ENCODE data around the gene SFN. TPM values are rescaled to one million over a fixed set of nuclear protein-coding genes. Genes with fewer than 3 reads are reported as not detected.

Gene SFN
- polyA plus RNA-seq, 1 experiment: 0.10 TPM

DNA sequence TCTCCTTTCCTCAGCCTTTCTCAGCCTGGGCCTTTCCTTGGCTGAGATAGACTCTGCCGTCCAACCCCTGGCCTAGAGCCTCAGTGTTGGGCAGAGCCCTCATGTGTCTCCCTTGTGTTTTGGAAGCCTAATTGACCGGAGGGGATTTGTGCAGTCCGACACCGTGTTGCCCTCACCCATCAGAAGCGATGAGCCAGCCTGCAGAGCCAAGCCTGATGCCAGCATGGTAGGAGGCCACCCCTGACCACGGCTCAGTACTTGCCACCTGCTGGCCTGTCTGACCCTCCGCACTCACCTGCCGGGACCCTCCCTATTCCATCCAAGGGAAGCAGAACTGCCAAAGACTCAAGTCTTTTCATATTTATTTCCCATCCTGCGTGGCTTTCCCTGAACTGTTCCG, 9.3 kb upstream of the SFN start:
- CTCF ChIA-PET: no interaction called here
- Histone ChIP-seq H3K27me3 (ENCODE audit: control insufficient read depth, insufficient read depth, low read length) (no peaks in the 10 kb centered on the region), H3K27ac (ENCODE audit: low read depth, low read length) (no peak overlapping the region), H3K9me3 (ENCODE audit: control insufficient read depth, insufficient read depth, low read length) (no peaks in the 10 kb centered on the region), H3K4me3 (ENCODE audit: low read depth, low read length) (no peak overlapping the region)
- TF ChIP-seq, protein P1, sequence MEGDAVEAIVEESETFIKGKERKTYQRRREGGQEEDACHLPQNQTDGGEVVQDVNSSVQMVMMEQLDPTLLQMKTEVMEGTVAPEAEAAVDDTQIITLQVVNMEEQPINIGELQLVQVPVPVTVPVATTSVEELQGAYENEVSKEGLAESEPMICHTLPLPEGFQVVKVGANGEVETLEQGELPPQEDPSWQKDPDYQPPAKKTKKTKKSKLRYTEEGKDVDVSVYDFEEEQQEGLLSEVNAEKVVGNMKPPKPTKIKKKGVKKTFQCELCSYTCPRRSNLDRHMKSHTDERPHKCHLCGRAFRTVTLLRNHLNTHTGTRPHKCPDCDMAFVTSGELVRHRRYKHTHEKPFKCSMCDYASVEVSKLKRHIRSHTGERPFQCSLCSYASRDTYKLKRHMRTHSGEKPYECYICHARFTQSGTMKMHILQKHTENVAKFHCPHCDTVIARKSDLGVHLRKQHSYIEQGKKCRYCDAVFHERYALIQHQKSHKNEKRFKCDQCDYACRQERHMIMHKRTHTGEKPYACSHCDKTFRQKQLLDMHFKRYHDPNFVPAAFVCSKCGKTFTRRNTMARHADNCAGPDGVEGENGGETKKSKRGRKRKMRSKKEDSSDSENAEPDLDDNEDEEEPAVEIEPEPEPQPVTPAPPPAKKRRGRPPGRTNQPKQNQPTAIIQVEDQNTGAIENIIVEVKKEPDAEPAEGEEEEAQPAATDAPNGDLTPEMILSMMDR (IDR thresholded peaks at IDR 0.05; ENCODE audit: low read depth, low read length): no peak
- POLR2A ChIA-PET: no interaction called here
- DNase-seq (ENCODE audit: low read depth, low spot score): no peak

DNA sequence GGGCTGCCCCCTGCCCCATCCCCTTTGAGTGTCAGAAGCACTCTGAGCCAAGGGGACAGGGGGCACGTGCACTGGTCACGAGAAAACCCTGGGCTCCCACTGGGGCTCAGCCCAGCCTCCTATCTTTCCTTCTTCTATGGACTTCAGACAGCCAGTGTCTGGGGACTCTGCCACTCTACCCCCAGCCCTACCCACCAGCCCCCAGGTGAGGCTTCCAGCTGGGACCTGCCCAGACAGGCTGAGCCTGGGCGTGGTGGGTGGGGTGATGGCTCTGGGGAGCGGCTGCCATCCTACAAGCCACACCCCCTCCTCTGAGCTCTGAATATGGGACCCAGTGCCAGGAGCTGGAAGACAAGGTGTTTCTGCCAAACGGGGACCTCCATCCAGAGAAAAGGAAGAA, 8.0 kb upstream of the SFN start:
- no peak overlapping the region for H3K27ac ChIP-seq (ENCODE audit: low read depth, low read length)
- no peaks in the 10 kb centered on the region for H3K27me3 ChIP-seq (ENCODE audit: control insufficient read depth, insufficient read depth, low read length)
- ChIA-PET CTCF (interaction anchor here (0.6 to 1.4 kb wide), 2 partner anchors 12 to 24 kb away, joined by 4 read pairs; no protein-coding TSS in a partner anchor), POLR2A (interaction anchor here (3.0 kb wide), 1 partner anchor 10 kb away, joined by 17 read pairs; no protein-coding TSS in a partner anchor)
- no peaks in the 10 kb centered on the region for H3K9me3 ChIP-seq (ENCODE audit: control insufficient read depth, insufficient read depth, low read length)
- TF ChIP-seq, protein P1 (IDR thresholded peaks at IDR 0.05; ENCODE audit: low read depth, low read length): no peak
- no peak for DNase-seq (ENCODE audit: low read depth, low spot score)
- H3K4me3 ChIP-seq (ENCODE audit: low read depth, low read length): no peak overlapping the region

DNA sequence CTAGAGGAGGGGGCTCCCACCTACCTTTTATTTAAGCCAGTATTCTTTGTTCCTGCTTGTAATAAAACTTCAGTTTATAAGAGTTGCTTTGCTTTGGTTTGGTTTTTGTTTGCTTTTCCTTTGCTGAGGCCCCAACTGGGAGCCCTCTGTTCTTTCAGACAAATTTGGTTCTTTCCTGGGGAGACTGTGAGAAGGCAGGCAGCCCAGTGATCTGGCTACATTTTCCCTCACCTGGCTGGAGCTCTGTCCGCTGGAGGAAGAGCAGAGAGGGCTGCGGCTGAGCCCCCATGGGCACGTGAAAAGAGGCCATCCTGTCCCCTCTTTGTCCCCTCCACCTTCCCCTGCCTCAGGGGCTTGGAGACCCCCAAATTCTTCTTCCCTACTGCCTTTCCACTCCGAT, 7.3 kb upstream of the SFN start:
- ChIA-PET CTCF (interaction anchor here (1.4 kb wide), 1 partner anchor 23 kb away, joined by 4 read pairs; no protein-coding TSS in a partner anchor), POLR2A (interaction anchor here (3.0 kb wide), 1 partner anchor 9 kb away, joined by 17 read pairs; no protein-coding TSS in a partner anchor)
- no peak for DNase-seq (ENCODE audit: low read depth, low spot score)
- Histone ChIP-seq H3K27me3 (ENCODE audit: control insufficient read depth, insufficient read depth, low read length) (no peaks in the 10 kb centered on the region), H3K27ac (ENCODE audit: low read depth, low read length) (no peak overlapping the region), H3K9me3 (ENCODE audit: control insufficient read depth, insufficient read depth, low read length) (no peaks in the 10 kb centered on the region), H3K4me3 (ENCODE audit: low read depth, low read length) (no peak overlapping the region)
- TF ChIP-seq, protein P1 (IDR thresholded peaks at IDR 0.05; ENCODE audit: low read depth, low read length): no peak

DNA sequence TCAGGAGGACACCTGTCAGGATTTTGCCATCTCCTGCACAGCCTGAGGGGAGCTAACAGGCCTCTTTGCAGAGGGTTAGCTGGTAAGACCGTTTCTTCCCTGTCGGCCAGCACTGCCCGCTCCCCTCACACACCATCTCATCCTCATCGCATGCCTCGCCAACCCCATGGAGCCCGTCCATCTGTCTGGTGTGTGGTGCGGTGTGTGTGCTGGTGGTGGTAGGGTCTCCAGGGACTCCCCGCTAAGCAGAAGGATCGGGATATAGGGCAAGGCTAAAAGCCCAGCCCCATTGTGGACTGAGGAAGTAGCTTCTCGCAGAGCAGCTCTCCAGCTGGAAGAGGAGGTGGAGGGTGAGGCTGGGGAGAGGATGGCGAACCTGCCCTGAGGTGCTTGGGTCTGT, 6.8 kb upstream of the SFN start:
- Histone ChIP-seq H3K9me3 (ENCODE audit: control insufficient read depth, insufficient read depth, low read length) (no peaks in the 10 kb centered on the region), H3K27ac (ENCODE audit: low read depth, low read length) (no peak overlapping the region), H3K4me3 (ENCODE audit: low read depth, low read length) (no peak overlapping the region), H3K27me3 (ENCODE audit: control insufficient read depth, insufficient read depth, low read length) (no peaks in the 10 kb centered on the region)
- CTCF ChIA-PET: interaction anchor here (0.6 kb wide), 1 partner anchor 31 kb away, joined by 3 read pairs; no protein-coding TSS in a partner anchor
- no peak for DNase-seq (ENCODE audit: low read depth, low spot score)
- TF ChIP-seq, protein P1 (IDR thresholded peaks at IDR 0.05; ENCODE audit: low read depth, low read length): no peak
- POLR2A ChIA-PET: interaction anchor here (3.0 kb wide), 1 partner anchor 9 kb away, joined by 17 read pairs; no protein-coding TSS in a partner anchor

DNA sequence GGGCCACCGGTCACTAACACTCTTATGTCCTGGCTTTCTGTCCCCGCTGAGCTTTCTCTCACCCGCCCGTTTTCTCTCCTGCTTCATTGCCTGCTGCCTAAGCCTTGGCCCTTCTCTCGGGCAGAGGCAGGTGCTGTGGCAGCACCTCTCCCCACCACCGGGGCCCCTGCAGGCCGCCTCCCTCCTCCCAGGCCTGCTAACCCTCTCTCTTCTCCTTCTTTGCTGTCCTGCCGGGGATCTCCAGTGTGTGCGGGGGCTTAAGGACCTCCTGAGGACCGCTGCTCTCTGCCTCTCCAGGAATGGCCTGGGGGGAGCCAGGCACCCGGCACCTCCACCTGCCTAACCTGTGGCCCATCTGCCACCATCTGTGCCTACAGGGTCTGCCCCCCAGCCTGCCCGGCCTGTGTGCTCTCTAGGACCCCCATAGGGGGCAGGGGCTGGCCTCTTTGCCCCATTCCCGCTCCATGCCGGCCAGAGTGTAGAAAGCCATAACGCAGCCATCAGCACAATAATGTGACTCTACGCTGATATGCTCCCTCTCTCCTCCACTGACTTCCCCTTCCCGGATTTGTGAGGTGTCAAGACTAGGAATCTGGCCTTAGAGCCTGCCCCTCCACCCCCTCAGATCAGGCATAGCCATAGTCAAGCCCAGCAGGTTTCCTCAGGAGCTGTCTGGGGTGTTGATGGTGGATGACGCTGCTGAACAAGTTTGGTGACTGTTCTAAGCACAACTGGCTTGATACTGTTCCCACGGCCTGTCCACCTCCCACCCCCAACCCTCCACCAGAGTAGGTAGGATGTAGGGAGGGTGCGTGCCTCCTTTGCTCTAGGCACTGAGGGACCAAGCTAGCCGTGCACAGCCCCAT, 6.1 kb upstream of the SFN start:
- TF ChIP-seq, protein P1 (IDR thresholded peaks at IDR 0.05; ENCODE audit: low read depth, low read length): no peak

More for the DNA sequence above, 6.1 kb upstream of the SFN start:
- Histone ChIP-seq H3K4me3 (ENCODE audit: low read depth, low read length) (no peak overlapping the region), H3K27me3 (ENCODE audit: control insufficient read depth, insufficient read depth, low read length) (no peaks in the 10 kb centered on the region), H3K27ac (ENCODE audit: low read depth, low read length) (no peak overlapping the region), H3K9me3 (ENCODE audit: control insufficient read depth, insufficient read depth, low read length) (no peaks in the 10 kb centered on the region)
- ChIA-PET CTCF (interaction anchor here (0.5 to 0.6 kb wide), 2 partner anchors 19 to 30 kb away, joined by 3 to 8 read pairs; no protein-coding TSS in a partner anchor), POLR2A (interaction anchor here (0.7 to 3.0 kb wide), 2 partner anchors 8 to 9 kb away, joined by 5 to 17 read pairs; no protein-coding TSS in a partner anchor)
- DNase-seq (ENCODE audit: low read depth, low spot score): no peak
